Neural progenitor cell (in vitro differentiated cells): ENCODE results near the gene BTBD16. TPM values are rescaled to one million over a fixed set of nuclear protein-coding genes. Genes with fewer than 3 reads are reported as not detected.

Source experiments
- DNase-seq: peaks from one replicate; pipeline ENCODE4 v3.0.0-alpha.2; 2016; ENCODE audit warnings: low spot score
- H2AFZ ChIP-seq: fragments of 200-600 bp; sonication (generic); replicated peaks from 2 replicates; pipeline ENCODE4 v1.6.1; 2016; ENCODE audit warnings: antibody characterized with exemption
- H3F3A ChIP-seq: fragments of 200-600 bp; sonication (generic); 2 replicates; pipeline ENCODE4 v1.6.1; 2016; ENCODE audit warnings: antibody characterized with exemption, low read depth
- H3K27ac ChIP-seq: fragments of 200-600 bp; sonication (generic); 2 replicates; pipeline ENCODE4 v1.5.1; 2016; ENCODE audit warnings: mild to moderate bottlenecking
- H3K27me3 ChIP-seq: fragments of 200-600 bp; sonication (generic); 2 replicates; pipeline ENCODE4 v1.6.1; 2016; ENCODE audit warnings: mild to moderate bottlenecking, moderate library complexity
- H3K36me3 ChIP-seq: fragments of 200-600 bp; sonication (generic); 2 replicates; pipeline ENCODE4 v1.5.1; 2016
- H3K4me1 ChIP-seq: fragments of 200-600 bp; sonication (generic); 2 replicates; pipeline ENCODE4 v1.6.1; 2016; ENCODE audit warnings: mixed run types
- H3K4me2 ChIP-seq: fragments of 200-600 bp; sonication (generic); 2 replicates; pipeline ENCODE4 v1.6.1; 2016
- H3K4me3 ChIP-seq: fragments of 200-600 bp; sonication (generic); 2 replicates; pipeline ENCODE4 v1.5.1; 2016
- H3K79me2 ChIP-seq: fragments of 200-600 bp; sonication (generic); 2 replicates; pipeline ENCODE4 v1.6.1; 2016; ENCODE audit warnings: low read depth
- H3K9ac ChIP-seq: fragments of 200-600 bp; sonication (generic); 2 replicates; pipeline ENCODE4 v1.6.1; 2016
- H3K9me3 ChIP-seq: fragments of 200-600 bp; sonication (generic); 2 replicates; pipeline ENCODE4 v1.5.1; 2016; ENCODE audit warnings: low read depth
- H4K20me1 ChIP-seq: fragments of 200-600 bp; sonication (generic); 2 replicates; pipeline ENCODE4 v1.6.1; 2016; ENCODE audit warnings: low read depth
- H3K27ac Mint-ChIP-seq: 3 replicates; pipeline ENCODE4 v1.8.0; 2021; ENCODE audit warnings: mixed read lengths
- H3K27me3 Mint-ChIP-seq: 2 replicates; pipeline ENCODE4 v1.8.0; 2022; ENCODE audit warnings: low read depth, mild to moderate bottlenecking, inconsistent platforms, moderate library complexity, mixed read lengths; ENCODE audit not compliant: insufficient read depth
- H3K36me3 Mint-ChIP-seq: 3 replicates; pipeline ENCODE4 v1.8.0; 2021; ENCODE audit warnings: mixed read lengths
- H3K4me1 Mint-ChIP-seq: 3 replicates; pipeline ENCODE4 v1.8.0; 2021; ENCODE audit warnings: mixed read lengths
- H3K4me3 Mint-ChIP-seq: 3 replicates; pipeline ENCODE4 v1.8.0; 2021; ENCODE audit warnings: mild to moderate bottlenecking, moderate library complexity, mixed read lengths
- H3K9me3 Mint-ChIP-seq: 3 replicates; pipeline ENCODE4 v1.8.0; 2020; ENCODE audit warnings: mixed read lengths
- EZH2 ChIP-seq: fragments of 200-600 bp; sonication (generic); IDR thresholded peaks from 2 replicates; pipeline ENCODE4 v1.6.1; 2017; ENCODE audit warnings: antibody characterized with exemption, mild to moderate bottlenecking, moderate library complexity
- EZH2phosphoT487 ChIP-seq: fragments of 200-600 bp; sonication (generic); IDR thresholded peaks from 2 replicates; pipeline ENCODE4 v1.6.1; 2017; ENCODE audit warnings: antibody characterized with exemption
- total RNA-seq: library from RNA; depleted of rRNA; stranded (reverse); fragments of >200 nt; gene quantifications from 2 replicates; pipeline ENCODE4 v1.2.3, GENCODE V29; 2015; ENCODE audit warnings: low replicate concordance
- TF ChIP-seq, protein P1 (sequence below): fragments of 200-600 bp; sonication (generic); IDR thresholded peaks from 2 replicates; pipeline ENCODE4 v1.5.1; 2017; ENCODE audit warnings: antibody characterized with exemption, mild to moderate bottlenecking

The BTBD16 gene
- total RNA-seq, 1 donor from 2014 or later, result not detected

DNA sequence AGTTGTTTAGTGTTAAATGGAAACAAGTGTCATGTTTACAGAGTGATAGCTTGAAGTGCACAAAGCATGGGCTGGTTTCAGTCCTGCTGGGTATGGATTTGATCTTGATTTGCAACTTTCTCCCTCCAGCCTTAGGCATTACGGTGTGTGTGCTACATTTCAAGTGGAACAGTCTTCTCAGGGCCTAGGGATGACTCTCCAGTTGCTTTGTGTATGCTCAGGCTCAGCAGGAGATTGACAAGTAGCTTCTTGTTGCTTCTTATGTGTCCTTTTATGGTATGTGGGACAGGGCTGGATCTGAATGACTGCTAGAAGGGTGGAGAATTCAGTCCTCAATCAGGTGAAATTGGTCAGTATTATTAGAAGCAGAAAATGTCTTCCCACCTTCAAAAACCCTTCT, 52.1 kb downstream of the BTBD16 start:
- no peak for TF ChIP-seq EZH2phosphoT487
- no peak for TF ChIP-seq EZH2
- TF ChIP-seq, protein P1, sequence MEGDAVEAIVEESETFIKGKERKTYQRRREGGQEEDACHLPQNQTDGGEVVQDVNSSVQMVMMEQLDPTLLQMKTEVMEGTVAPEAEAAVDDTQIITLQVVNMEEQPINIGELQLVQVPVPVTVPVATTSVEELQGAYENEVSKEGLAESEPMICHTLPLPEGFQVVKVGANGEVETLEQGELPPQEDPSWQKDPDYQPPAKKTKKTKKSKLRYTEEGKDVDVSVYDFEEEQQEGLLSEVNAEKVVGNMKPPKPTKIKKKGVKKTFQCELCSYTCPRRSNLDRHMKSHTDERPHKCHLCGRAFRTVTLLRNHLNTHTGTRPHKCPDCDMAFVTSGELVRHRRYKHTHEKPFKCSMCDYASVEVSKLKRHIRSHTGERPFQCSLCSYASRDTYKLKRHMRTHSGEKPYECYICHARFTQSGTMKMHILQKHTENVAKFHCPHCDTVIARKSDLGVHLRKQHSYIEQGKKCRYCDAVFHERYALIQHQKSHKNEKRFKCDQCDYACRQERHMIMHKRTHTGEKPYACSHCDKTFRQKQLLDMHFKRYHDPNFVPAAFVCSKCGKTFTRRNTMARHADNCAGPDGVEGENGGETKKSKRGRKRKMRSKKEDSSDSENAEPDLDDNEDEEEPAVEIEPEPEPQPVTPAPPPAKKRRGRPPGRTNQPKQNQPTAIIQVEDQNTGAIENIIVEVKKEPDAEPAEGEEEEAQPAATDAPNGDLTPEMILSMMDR, result no peak
- H3K27ac Mint-ChIP-seq, result peak overlapping the region; percentile 5
- H3K4me1 ChIP-seq, result no peaks in the 10 kb centered on the region
- peaks cover 5% of the 10 kb centered on the region for H3K27me3 Mint-ChIP-seq
- H3K9me3 ChIP-seq, result no peaks in the 10 kb centered on the region
- no peak overlapping the region for H3K27ac ChIP-seq
- peaks cover 12% of the 10 kb centered on the region for H3K9me3 Mint-ChIP-seq
- peaks cover 5% of the 10 kb centered on the region for H3K4me1 Mint-ChIP-seq
- no peaks in the 10 kb centered on the region for H3K79me2 ChIP-seq
- no peaks in the 10 kb centered on the region for H3F3A ChIP-seq
- H3K27me3 ChIP-seq, result no peaks in the 10 kb centered on the region
- no peak overlapping the region for H3K4me3 Mint-ChIP-seq
- H3K36me3 Mint-ChIP-seq, result no peaks in the 10 kb centered on the region
- no peak for DNase-seq
- H4K20me1 ChIP-seq, result no peaks in the 10 kb centered on the region
- no peak overlapping the region for H3K4me3 ChIP-seq
- H3K4me2 ChIP-seq, result no peak overlapping the region
- no peak overlapping the region for H2AFZ ChIP-seq
- H3K9ac ChIP-seq, result no peak overlapping the region
- no peaks in the 10 kb centered on the region for H3K36me3 ChIP-seq

- no peak for DNase-seq
- peaks cover 5% of the 10 kb centered on the region for H3K27me3 Mint-ChIP-seq
- Histone ChIP-seq H4K20me1 (no peaks in the 10 kb centered on the region), H3K4me2 (no peak overlapping the region), H3K9ac (no peak overlapping the region), H3K27ac (no peak overlapping the region), H3K4me1 (no peaks in the 10 kb centered on the region), H3K36me3 (no peaks in the 10 kb centered on the region), H3K79me2 (no peaks in the 10 kb centered on the region), H3K9me3 (no peaks in the 10 kb centered on the region), H2AFZ (no peak overlapping the region), H3K4me3 (no peak overlapping the region), H3F3A (no peaks in the 10 kb centered on the region), H3K27me3 (no peaks in the 10 kb centered on the region)
- no peak overlapping the region for H3K4me3 Mint-ChIP-seq
- H3K9me3 Mint-ChIP-seq, result peaks cover 12% of the 10 kb centered on the region
- TF ChIP-seq EZH2phosphoT487 (no peak), EZH2 (no peak)
- TF ChIP-seq, protein P1, result no peak
- peaks cover 5% of the 10 kb centered on the region for H3K4me1 Mint-ChIP-seq
- no peak overlapping the region for H3K27ac Mint-ChIP-seq
- H3K36me3 Mint-ChIP-seq, result no peaks in the 10 kb centered on the region
Measured at GRCh38 chr10:122323941-122324675, 53.0 kb downstream of the BTBD16 start.

DNA sequence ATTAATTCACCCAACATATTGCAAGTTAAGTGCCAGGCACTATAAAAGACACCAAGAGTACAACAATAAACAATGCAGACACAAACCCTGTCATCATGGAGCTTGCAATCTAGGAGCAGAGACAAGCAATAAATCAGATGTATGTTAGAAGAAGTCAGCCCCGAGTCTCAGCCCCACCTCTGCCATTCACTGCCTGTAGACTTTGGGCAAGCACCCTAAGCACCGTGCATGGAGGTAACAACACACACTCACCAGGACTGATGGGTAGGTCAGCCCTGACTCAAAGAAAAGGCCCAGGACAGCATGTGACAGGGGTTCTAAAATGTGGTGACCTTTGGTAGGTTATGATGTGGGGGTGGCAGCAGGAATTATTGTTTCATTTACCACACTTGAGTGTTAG, 54.1 kb downstream of the BTBD16 start:
- no peaks in the 10 kb centered on the region for H3K36me3 Mint-ChIP-seq
- H3K4me2 ChIP-seq, result no peak overlapping the region
- H3K9ac ChIP-seq, result no peak overlapping the region
- H3K27ac ChIP-seq, result no peak overlapping the region
- no peaks in the 10 kb centered on the region for H3K27me3 ChIP-seq
- H3F3A ChIP-seq, result no peaks in the 10 kb centered on the region
- H3K79me2 ChIP-seq, result no peaks in the 10 kb centered on the region
- H4K20me1 ChIP-seq, result no peaks in the 10 kb centered on the region
- peaks cover 6% of the 10 kb centered on the region for H3K9me3 Mint-ChIP-seq
- no peaks in the 10 kb centered on the region for H3K4me1 ChIP-seq
- peaks cover 5% of the 10 kb centered on the region for H3K4me1 Mint-ChIP-seq
- no peak overlapping the region for H3K4me3 Mint-ChIP-seq
- H2AFZ ChIP-seq, result no peak overlapping the region
- H3K4me3 ChIP-seq, result no peak overlapping the region
- DNase-seq, result no peak
- no peaks in the 10 kb centered on the region for H3K36me3 ChIP-seq
- no peak overlapping the region for H3K27ac Mint-ChIP-seq
- H3K9me3 ChIP-seq, result no peaks in the 10 kb centered on the region
- H3K27me3 Mint-ChIP-seq, result peaks cover 5% of the 10 kb centered on the region
- TF ChIP-seq EZH2phosphoT487 (no peak), EZH2 (no peak)
- TF ChIP-seq, protein P1, result no peak
